HG03521 (cell line): Measurements from ENCODE around the gene PPP6R1.
"Not testable (repeated sequence)": the region's sequence is repeated elsewhere in the genome, so short reads cannot be mapped to it uniquely, and the experiment has no call there.

ENCODE experiments used
- ATAC-seq: cut with Tn5 transposase; IDR thresholded peaks from one replicate; pipeline ENCODE4 v1.9.1; 2021; ENCODE audit warnings: mild to moderate bottlenecking, moderate library complexity; ENCODE audit not compliant: unreplicated experiment

The PPP6R1 gene

DNA sequence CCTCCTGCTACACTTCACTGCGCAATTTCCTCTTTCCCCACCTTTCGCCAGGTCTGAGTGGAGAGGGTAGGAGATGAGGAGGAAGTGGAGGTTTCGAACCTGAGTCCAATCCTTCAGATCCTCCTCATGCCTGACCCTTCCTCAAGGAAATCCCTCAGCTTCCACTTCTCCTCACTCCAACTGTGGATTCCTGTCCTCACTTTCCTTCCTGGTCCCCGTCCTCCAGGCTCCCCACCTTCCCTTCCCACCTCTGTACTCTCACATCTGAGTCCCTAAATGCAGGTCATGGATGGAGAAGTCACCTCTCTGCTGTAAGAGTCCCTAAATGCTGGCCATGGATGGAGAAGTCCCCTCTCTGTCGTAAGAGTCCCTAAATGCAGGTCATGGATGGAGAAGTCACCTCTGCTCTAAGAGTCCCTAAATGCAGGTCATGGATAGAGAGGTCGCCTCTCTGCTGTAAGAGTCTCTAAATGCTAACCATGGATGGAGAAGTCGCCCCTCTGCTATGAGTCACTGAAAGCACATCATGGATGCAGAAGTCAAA lies 33.3 kb downstream of the PPP6R1 start:
- no peak for ATAC-seq

DNA sequence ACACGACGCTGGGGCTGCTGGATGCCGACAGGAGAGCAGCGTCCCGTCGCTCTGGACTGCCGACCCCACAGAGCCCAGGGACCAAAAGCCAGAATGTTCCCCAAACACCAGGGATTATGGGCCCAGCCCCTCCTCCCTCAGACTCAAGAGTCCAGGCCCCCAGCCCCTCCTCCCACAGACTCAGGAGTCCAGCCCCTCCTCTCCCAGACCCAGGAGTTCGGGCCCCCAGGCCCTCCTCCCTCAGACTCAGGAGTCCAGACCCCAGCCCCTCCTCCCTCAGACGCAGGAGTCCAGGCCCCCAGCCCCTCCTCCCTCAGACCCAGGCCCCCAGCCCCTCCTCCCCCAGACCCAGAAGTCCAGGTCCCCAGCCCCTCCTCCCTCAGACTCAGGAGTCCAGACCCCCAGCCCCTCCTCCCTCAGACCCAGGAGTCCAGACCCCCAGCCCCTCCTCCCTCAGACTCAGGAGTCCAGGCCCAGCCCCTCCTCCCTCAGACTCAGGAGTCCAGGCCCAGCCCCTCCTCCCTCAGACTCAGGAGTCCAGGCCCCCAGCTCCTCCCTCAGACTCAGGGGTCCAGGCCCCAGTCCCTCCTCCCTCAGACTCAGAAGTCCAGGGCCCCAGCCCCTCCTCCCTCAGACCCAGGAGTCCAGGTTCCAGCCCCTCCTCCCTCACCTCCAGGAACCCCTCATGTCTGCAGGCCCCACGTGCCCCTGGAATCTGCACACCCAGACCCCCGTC lies 34.0 kb downstream of the PPP6R1 start:
- ATAC-seq: not testable (repeated sequence)

DNA sequence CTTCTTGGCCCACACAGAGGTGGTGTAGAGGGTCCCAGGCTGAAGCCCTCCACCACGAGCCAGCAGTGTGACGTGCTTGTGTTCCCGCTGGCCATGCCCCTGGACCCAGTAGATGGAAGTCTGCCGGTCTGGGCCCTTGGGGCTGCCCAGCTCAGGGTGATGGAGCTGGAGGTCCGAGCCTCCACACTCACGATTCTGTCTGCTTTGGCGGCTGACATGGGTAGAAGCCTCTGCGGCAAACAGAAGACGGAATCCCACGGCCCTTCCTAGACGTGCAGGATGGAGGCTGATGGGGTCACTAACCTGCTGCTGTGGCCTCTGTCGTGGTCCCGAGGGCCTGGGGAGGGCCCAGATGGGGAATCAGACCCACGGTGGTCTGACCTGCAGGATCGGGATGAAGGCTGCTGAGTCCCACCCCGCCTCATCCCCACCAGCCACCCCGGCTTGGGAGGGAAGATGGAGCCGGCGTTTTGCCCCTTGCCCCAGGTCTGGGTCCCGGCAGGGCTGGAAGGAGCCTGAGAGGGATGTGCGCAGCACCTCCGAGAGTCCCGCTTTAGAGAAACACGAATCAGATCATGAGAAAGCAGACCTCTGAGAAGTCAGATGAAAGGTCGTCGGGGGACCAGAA lies 34.7 kb downstream of the PPP6R1 start:
- no peak for ATAC-seq

DNA sequence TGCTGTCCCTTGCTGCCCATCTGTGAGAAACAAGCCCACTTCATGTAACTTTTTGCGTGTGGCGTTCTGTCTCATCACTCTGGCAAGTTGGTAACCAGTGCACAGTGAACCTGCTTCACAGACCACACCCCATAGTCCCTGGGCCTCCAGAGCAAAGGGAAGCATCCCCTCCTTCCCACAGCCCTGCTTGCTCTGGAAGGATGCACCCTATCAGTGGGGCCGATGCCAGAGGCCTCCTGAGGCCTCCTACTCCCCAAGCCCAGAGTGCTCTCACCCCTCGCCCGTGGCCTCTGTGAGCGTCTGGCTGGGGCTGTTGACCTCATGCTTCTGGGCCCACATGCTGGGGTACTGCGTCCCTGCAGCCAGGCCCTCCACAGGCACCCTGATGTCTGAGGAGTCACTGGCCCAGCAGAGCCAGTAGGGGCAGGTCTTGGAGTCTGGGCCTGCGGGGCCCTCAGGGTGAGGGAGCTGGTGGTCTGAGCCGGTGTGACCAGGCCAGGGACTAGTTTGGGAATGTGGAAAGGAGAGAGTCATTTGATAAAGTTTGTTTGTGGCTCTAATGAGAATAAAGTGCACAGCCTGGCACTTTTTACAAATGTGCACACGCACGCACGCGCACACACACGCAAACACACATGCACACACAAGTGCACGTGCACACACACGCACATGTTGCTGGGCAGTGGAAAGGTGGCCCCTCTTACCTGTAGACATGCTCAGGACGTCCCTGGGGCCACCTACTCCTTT lies 35.4 kb downstream of the PPP6R1 start:
- no peak for ATAC-seq

DNA sequence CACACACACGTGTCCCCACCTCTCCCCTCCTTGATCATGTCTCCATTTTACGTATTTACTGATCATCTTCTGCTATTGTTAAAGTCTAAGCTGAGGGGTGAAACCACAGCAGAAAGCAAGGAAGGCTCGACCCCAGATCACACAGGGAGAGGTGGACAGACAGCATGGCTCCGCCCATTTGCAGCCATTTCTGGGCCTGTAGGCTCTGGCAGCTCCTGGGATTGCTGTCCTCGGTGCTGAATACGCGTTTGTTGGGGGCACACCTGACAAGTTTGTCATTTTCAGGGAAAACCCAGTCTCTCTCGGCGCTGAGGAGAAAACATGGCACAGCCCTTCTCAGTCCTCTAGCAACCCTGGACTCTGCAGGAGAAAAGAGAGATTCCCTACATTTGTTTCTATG lies 38.3 kb downstream of the PPP6R1 start:
- ATAC-seq: no peak

DNA sequence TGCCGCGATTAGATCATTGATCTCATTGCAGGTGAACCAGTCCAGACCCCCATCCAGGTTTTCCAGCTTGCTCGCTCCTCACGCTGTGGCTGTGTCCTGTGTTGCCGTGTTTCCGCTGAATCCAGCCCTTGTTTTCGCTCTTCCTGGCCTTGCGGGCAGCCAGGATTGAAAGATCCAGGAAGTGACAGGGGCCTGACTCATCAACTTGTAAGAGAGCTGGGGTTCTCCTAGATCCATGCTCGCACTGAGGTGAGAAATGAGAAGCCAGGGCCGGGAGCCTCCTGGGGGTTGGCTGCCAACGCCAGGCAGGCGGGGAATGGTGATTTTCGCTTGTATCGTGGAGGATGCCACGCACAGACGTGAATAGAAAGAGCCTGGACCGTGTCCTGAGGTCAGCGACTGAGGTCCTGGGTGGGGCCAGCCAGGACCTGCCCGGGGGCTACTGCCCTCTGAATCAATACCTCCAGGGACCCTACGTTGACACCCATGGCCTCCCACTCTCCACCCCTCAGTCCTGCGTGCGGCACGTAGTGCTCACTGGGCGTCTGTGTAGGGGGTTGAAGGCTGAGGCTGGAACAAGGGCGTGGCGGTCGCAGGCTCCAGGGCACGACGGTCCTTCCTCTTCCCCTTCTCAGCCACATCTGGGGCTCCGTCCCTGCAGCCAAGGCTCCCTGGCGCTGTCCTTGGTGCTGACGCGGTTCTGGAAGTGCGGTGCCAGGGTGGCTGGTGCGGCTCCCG lies 42.2 kb downstream of the PPP6R1 start:
- ATAC-seq: no peak

DNA sequence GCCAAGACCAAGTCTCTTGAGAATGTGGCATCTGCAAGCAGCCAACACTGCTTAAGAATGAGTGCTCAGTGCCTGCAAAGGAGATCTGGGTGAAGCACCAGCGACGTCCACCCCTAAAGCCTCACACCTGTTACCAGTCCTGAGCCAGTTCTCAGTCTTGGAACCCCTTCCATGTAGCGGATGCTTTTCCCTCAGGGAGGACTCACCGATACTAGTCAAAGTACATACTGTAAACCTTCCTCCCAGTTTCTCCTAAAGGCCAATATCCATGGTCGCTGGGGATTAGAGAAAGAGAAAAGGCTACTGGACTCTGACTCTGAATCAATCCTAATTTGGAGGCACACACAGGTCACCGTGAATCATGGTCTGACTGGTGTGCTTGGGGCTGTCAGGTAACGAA lies 45.3 kb downstream of the PPP6R1 start:
- no peak for ATAC-seq

DNA sequence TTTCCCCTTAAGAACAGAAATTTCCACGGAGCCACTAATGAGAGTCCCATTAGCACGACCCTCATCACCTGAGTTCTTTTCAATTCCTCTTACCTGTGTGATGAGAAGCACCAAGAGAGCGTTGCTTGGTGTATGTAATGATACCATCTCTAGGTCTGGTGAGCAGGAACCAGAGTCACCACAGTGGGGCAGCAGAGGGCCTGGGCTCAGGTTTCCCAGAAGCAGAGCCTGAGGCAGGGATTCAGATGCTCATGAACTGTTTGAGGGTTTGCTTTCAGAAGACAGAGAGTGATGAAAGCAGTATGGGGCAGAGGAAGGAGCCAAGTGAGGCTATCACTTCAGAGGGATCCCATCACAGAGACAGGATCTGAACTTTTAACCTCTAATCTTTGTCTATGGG lies 46.4 kb downstream of the PPP6R1 start:
- no peak for ATAC-seq

DNA sequence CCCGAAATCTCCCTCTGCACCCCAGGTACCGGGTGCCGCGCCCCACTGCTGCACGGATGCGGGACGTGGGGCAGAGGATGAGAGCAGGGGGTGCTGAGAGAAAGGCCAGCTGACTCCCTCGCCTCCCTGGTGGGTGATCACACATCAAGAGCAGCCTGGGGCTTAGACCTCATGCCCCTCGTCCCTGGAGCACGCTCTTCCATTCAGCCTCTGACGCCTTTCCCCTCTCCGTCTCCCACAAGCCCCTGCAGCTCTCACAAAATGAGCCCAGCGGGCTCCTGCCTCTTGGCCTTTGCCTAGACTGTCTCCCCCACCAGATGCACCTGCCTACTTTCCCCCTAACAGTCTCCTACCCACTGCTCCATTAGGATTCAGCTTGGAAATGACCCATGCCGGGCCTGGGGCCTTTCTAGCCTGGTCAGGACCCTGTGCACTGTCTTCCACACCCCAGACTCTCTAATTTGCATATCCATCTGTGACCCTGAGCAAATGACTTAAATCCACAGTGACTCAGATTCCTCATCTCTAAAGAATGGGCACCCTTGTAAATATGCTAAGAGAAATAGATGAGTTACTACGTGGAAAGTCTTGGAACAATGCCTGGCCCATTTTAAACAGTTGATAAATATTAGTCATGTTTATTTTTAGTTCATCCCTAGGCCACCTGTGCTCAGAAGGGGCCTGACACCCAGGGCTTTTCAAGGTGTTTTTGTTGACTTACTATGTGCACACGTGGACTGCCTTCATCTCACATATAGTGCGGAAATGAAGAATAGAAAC lies 48.9 kb downstream of the PPP6R1 start:
- no peak for ATAC-seq

DNA sequence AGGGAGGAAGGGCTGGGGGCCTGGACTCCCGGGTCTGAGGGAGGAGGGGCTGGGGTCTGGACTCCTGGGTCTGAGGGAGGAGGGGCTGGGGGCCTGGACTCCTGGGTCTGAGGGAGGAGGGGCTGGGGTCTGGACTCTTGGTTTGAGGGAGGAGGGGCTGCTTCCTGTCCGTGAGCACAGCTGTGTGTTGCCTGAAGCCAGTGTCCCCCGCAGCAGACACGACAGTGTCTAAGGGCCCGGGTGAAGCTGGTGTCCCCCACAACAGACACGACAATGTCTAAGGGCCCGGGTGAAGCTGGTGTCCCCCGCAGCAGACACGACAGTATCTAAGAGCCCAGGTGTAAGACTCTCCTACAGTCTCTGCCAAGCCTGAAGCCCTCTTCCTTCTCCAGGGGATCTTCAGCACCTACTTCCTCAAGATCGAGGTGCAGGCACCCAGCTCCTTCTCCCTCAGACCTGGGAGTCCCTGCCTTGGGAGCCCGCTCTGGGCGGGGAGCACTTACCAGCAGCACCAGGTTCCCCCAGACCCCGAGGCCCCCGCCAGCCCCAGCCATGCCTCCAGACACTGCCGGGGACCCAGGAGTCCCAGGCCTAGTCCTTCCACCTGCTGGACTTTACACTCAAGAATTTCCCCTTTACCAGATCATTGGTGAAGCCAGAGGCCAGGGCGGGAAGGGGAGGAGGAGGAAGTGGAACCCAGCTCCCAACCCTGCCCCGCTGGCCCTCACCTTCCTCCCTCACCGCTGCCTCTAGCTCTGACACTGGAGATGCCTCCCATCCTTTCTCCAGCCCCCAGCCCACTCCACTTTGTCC lies 49.7 kb downstream of the PPP6R1 start, which contains the start of gene PTPRH:
Gene PTPRH, minus strand, starts transcription at position 622 of the 813 bp plus-strand sequence. Its CDS starts 68 bp downstream, at position 554.
- no peak for ATAC-seq

DNA sequence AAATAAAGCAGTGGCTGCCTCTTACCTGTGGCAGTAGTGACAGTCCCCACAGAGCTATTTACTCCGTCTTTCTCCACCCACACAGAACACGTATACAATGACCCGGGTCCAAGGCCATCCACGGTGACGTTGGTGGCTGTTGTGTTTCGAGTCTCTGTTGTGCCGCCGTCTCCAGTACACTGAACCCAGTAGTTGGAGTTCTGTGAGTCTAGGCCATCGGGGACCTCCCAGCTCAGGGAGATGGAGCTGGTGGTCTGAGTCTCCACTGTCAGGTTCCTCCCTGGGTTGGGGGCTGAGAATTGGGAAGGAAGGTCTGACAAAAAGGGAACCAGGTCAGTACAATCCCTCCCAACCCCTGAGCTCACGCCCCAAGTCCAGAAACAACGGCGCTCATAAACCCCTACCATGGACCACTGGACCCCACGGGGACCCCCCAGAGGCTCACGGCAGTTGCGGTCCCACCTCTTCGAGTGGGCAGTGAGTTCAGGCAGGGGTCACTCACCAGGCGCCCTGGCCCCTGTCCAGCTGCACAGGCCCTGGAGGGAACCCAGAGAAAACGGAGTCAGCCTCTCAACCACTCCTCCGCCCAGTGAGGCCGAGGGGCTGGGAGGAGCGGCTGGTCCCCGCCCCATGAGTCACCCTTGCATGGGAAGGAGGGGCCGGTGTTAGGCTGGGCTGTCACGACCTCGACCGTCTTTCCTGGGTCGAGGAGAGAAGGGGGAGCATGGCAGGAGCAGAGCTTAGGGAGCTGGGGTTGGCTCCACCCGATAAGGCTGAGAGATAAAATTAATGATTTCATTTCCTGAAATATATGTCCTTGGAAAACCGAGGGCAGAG lies 51.9 kb downstream of the PPP6R1 start:
- ATAC-seq: no peak

DNA sequence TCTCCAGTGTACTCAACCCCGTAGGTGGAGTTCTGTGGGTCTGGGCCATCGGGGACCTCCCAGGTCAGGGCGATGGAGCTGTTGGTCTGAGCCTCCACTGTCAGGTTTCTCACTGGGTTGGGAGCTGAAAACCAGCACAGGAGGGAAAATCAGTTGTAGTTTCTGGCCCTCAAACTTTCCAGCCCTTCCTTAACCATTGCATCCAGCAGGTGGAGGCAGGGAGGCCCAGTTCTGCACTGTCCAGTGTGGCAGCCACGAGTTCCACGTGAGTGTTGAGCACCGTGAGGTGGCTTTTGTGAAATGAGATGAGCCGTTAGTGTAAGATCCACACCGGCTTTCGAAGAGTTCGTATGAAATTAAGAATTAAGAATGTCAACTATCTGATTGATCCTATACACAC lies 56.6 kb downstream of the PPP6R1 start:
- not testable (repeated sequence) for ATAC-seq

DNA sequence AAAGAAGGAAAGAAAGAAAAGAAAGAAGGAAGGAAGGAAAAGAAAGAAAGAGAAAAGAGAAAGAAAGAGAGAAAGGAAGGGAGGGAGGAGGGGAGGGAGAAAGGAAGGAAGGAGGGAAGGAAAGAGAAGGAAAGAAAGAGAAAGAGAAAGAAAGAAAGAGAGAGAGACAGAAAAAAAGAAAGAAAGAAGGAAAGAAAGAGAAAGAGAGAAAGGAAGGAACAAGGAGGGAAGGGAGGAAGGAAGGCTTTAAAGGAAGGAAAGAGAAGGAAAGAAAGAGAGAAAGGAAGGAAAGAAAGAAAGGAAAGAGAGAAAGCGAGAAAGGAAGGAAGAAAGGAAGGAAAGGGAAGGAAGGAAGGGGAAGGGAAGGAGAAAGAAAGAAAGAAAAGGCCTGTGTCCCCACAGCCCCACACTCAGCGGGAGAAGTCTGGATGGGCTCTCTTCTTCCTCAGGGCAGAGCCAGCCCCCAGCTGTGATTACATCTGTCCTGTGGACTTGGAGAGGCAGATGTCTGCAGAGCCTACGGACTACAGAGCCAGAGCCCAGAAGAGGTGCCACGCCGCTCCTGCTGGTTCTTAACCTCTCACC lies 59.1 kb downstream of the PPP6R1 start:
- no peak for ATAC-seq

DNA sequence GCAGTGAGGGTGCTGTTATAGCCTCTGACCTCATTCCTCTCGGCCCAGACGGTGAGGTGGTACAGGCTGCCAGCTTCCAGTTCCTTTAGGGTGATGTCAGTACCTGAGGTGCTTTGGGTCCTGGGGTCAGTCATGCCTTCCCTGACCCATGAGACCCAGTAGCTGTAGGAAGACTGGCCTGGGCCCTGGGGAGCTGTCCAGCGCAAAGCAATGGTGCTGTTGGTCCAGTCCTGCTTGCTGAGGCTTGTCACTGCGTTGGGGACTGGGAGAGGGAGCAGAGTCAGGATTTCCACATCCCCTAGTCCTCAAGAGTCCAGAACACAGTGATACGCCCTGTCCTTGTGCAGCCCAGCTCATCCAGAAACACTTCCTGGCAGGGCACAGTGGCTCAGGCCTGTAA lies 60.2 kb downstream of the PPP6R1 start:
- ATAC-seq: no peak

DNA sequence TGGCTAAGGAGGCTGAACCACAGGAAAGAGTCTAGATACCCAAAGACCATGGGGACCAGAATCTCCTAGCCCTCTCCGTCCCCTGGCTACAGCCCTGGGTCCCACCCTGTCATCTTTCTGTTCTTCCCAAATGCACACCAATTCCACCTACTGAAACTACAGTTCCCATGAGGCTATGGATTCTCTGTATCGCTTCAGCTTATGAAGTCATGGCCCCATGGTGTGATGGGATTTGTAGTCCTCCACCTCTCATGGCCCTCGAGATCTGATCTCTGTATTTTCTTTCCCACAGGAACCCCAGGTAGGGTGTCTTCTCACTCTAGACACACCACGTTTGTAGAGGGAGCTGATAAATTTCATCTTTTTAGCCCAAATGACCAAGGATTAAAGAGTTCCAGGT lies 61.3 kb downstream of the PPP6R1 start:
- ATAC-seq: no peak

DNA sequence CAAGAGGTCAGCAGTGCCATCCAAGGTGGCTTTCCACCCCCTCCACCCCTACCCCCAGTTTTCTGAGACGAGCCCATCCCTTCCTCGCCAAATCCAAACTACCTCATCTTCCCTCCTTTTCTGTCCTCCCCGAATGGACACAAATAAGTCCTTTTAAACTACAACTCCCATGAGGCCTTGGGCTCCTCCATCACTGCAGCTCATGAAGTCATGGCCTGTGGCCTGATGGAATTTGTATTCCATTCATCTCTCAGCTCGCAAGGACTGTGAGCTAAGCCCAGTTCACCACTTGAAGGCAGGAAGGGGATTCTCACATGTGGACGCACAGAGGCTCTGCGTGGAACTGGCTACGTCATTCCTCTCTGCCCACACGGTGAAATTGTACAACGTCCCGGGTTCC lies 62.0 kb downstream of the PPP6R1 start:
- no peak for ATAC-seq

DNA sequence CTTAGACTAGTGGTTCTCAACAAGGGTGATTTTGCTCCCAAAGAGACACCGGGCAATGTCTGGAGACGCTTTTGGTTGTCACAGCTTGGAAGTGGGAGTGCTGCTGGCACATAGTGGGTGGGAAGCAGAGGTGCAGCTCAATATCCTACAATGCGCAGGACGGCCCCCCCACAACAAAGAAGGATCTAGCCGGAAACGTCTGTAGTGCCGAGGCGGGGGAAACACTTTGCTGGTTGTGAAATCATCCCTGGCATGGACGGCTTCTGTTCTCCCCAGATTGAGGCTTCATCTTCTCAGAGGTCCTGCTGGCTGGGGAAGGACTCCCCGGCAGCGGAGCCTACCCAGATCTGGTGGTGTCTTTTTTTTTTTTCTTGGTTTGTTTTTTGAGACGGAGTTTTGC lies 65.3 kb downstream of the PPP6R1 start:
- ATAC-seq: no peak

DNA sequence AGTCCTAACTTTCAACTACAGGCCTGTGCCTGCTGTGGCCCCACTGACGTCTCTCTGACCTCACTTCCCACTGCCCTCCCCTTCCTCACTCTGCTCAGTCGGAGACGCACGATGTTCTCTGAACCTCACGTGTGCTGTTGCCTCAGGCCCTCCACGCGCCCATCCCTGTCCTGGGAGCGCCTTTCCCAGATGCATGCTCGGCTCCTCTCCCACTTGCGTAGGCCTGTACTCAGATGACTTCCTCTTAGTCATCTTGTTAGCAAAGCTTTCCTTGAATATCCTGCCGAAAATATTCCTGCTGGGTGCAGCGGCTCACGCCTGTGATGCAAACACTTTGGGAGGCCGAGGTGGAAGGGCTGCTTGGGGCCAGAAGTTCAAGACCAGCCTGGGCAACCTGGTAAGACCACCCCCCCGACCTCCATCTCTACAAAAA lies 69.4 kb downstream of the PPP6R1 start:
- ATAC-seq: no peak
